ENCODE results near the gene MYCBPAP.

The MYCBPAP gene

GRCh38 chr17:50559674-50560184 is 51.5 kb downstream of the MYCBPAP start:
- H3K27ac ChIP-seq = no peak overlapping the region
- intact Hi-C loops (cut with DNase I; ENCODE audit: low total_unique reads) = no loop called here
- peaks cover 11 to 69% of the 10 kb centered on the region in 2 donors for H3K27me3 ChIP-seq
- DNase-seq = peak; percentile 79 to 83
- H3K9me3 ChIP-seq = no peaks in the 10 kb centered on the region
- peaks cover 8 to 18% (median 11%) of the 10 kb centered on the region in 3 donors for H3K36me3 ChIP-seq
- H3K4me1 ChIP-seq = peaks cover 10 to 59% (median 50%) of the 10 kb centered on the region in 4 donors
- peak overlapping the region; percentile 47 to 67 for H3K4me3 ChIP-seq
- TF ChIP-seq CTCF (IDR thresholded peaks at IDR 0.05) = no peak

- Histone ChIP-seq H3K27me3 (peaks cover 11 to 69% of the 10 kb centered on the region in 2 donors), H3K4me1 (peaks cover 10 to 65% (median 55%) of the 10 kb centered on the region in 4 donors), H3K9me3 (no peaks in the 10 kb centered on the region), H3K27ac (peak within 1 kb of the TSS in 1 of 2 donors; percentile 44), H3K4me3 (peak within 1 kb of the TSS; percentile 47 to 67), H3K36me3 (peaks cover 6 to 12% (median 8%) of the 10 kb centered on the region in 3 donors)
- intact Hi-C loops (cut with DNase I; ENCODE audit: low total_unique reads) = no loop called here
- no peak for TF ChIP-seq CTCF (IDR thresholded peaks at IDR 0.05)
- DNase-seq = peak; percentile 91 to 95
Measured at GRCh38 chr17:50560185-50560824, 52.1 kb downstream of the MYCBPAP start, which contains the start of gene CACNA1G. TSS of gene CACNA1G (plus strand) at chr17:50560715. CDS start at chr17:50561460, 745 bp downstream.

- TF ChIP-seq CTCF (IDR thresholded peaks at IDR 0.05) = no peak
- Histone ChIP-seq H3K4me3 (peak overlapping the region; percentile 47 to 67), H3K27me3 (peaks cover 11 to 73% of the 10 kb centered on the region in 2 donors), H3K4me1 (peaks cover 10 to 68% (median 60%) of the 10 kb centered on the region in 4 donors), H3K27ac (peak overlapping the region in 1 of 2 donors; percentile 44), H3K9me3 (no peaks in the 10 kb centered on the region), H3K36me3 (peaks cover 0 to 4% (median 3%) of the 10 kb centered on the region in 3 donors)
- no peak for DNase-seq
- intact Hi-C loops (cut with DNase I; ENCODE audit: low total_unique reads) = no loop called here
Measured at GRCh38 chr17:50560931-50561745, 52.9 kb downstream of the MYCBPAP start.

GRCh38 chr17:50561746-50562141 is 53.5 kb downstream of the MYCBPAP start:
- Histone ChIP-seq H3K36me3 (no peaks in the 10 kb centered on the region), H3K27ac (no peak overlapping the region), H3K4me3 (no peak overlapping the region), H3K27me3 (peaks cover 11 to 75% of the 10 kb centered on the region in 2 donors), H3K4me1 (peaks cover 10 to 68% (median 60%) of the 10 kb centered on the region in 4 donors), H3K9me3 (no peaks in the 10 kb centered on the region)
- no peak for DNase-seq
- no peak for TF ChIP-seq CTCF (IDR thresholded peaks at IDR 0.05)
- intact Hi-C loops (cut with DNase I; ENCODE audit: low total_unique reads) = no loop called here

GRCh38 chr17:50562242-50563091 is 54.2 kb downstream of the MYCBPAP start:
- intact Hi-C loops (cut with DNase I; ENCODE audit: low total_unique reads) = no loop called here
- H3K27ac ChIP-seq = no peak overlapping the region
- no peak for DNase-seq

More at GRCh38 chr17:50562242-50563091, 54.2 kb downstream of the MYCBPAP start:
- TF ChIP-seq CTCF (IDR thresholded peaks at IDR 0.05) = no peak
- H3K4me1 ChIP-seq = peaks cover 10 to 68% (median 60%) of the 10 kb centered on the region in 4 donors
- H3K36me3 ChIP-seq = no peaks in the 10 kb centered on the region
- H3K9me3 ChIP-seq = no peaks in the 10 kb centered on the region
- H3K27me3 ChIP-seq = peaks cover 11 to 68% of the 10 kb centered on the region in 2 donors
- H3K4me3 ChIP-seq = no peak overlapping the region

Data from tibial artery (tissue), 4 donors.